Measurements from ENCODE around the gene ID4.
A peak's percentile ranks its signal among the peaks of the same experiment; 100 is the strongest.

The ID4 gene

DNA sequence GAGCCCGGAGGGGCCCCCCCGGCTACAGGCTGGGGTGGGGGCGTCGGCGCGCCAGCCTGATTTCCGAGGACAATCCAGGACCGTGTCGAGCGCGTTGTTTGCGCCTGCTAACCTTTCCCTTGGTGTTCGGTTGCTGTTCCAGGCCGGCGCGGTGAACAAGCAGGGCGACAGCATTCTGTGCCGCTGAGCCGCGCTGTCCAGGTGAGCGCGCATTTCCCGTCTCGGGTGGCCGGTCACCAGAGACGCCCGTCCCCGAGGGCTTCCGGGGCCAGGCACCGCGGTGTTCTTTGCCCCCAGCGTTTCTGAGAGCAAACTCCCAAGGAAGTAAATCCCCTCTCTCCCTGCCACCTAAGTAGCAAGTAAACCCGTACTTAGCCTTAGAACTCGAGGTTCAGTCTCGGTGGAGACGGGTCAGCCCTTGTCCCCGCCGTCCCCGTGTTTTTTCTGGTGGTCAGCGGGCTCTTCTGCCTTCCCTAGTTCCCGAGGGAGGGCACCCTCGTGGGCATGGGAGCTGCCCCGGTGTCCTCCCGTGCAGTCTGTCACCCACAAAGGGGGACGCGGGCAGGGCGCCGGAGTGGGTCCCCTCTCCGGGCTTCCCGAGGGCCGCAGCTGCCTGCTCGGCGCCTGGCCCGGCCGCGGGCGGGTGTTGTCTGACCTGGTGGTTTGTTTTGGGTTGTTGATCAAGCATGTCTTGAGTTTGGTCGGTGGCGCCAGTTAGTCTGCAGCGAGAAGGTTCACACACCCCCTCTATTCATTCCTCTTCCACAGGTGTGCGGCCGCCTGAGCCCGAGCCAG, 1.5 kb downstream of the ID4 start:
- H3K4me3 ChIP-seq (replicated peaks; ENCODE audit: low read depth, low read length): peak overlapping the region; percentile 50
- DNase-seq (ENCODE audit: extremely low read depth, low read depth): no peak

DNA sequence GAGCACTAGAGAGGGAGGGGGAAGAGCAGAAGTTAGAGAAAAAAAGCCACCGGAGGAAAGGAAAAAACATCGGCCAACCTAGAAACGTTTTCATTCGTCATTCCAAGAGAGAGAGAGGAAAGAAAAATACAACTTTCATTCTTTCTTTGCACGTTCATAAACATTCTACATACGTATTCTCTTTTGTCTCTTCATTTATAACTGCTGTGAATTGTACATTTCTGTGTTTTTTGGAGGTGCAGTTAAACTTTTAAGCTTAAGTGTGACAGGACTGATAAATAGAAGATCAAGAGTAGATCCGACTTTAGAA, 2.0 kb downstream of the ID4 start:
- TF ChIP-seq, protein P1, sequence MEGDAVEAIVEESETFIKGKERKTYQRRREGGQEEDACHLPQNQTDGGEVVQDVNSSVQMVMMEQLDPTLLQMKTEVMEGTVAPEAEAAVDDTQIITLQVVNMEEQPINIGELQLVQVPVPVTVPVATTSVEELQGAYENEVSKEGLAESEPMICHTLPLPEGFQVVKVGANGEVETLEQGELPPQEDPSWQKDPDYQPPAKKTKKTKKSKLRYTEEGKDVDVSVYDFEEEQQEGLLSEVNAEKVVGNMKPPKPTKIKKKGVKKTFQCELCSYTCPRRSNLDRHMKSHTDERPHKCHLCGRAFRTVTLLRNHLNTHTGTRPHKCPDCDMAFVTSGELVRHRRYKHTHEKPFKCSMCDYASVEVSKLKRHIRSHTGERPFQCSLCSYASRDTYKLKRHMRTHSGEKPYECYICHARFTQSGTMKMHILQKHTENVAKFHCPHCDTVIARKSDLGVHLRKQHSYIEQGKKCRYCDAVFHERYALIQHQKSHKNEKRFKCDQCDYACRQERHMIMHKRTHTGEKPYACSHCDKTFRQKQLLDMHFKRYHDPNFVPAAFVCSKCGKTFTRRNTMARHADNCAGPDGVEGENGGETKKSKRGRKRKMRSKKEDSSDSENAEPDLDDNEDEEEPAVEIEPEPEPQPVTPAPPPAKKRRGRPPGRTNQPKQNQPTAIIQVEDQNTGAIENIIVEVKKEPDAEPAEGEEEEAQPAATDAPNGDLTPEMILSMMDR (IDR thresholded peaks at IDR 0.05; ENCODE audit: low read depth, low read length, missing control alignments): no peak
- no peak for DNase-seq (ENCODE audit: extremely low read depth, low read depth)
- H3K4me3 ChIP-seq (replicated peaks; ENCODE audit: low read depth, low read length): peak overlapping the region; percentile 50

More for the DNA sequence above, 1.5 kb downstream of the ID4 start:
- TF ChIP-seq, protein P1 (IDR thresholded peaks at IDR 0.05; ENCODE audit: low read depth, low read length, missing control alignments): no peak

DNA sequence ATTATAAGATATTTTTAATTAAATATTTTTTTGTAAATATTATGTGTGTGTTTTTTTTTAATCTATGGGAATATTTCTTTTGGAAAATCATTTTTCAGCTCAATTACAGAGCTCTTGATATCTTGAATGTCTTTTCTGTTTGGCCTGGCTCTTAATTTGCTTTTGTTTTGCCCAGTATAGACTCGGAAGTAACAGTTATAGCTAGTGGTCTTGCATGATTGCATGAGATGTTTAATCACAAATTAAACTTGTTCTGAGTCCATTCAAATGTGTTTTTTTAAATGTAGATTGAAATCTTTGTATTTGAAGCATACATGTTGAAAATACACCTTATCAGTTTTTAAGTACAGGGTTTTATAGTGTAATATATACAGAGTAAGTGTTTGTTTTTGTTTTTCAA, 2.6 kb downstream of the ID4 start:
- no peak overlapping the region for H3K4me3 ChIP-seq (replicated peaks; ENCODE audit: low read depth, low read length)
- no peak for DNase-seq (ENCODE audit: extremely low read depth, low read depth)
- TF ChIP-seq, protein P1 (IDR thresholded peaks at IDR 0.05; ENCODE audit: low read depth, low read length, missing control alignments): no peak

DNA sequence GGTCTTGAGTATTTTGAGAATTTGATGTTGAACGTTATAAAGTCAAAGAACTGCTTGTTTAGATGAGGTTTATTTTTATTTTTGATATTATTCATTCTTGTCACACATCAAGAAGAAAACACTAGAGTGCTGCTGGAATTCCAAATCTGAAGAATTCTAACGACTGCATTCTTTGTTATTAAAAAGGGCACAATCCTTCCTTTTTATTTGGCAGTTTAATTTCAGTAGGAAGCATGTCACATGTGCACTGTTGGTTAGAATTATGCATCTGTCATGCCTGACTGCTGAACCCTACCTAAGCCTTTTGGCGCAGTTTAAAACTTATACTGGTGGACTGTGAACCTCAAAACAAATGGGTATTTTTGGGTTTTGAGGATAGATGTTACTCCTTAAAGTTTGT, 4.0 kb downstream of the ID4 start:
- TF ChIP-seq, protein P1 (IDR thresholded peaks at IDR 0.05; ENCODE audit: low read depth, low read length, missing control alignments): no peak
- DNase-seq (ENCODE audit: extremely low read depth, low read depth): no peak
- H3K4me3 ChIP-seq (replicated peaks; ENCODE audit: low read depth, low read length): no peak overlapping the region

- TF ChIP-seq, protein P1 (IDR thresholded peaks at IDR 0.05; ENCODE audit: low read depth, low read length, missing control alignments): no peak
- no peak for DNase-seq (ENCODE audit: extremely low read depth, low read depth)
- no peak overlapping the region for H3K4me3 ChIP-seq (replicated peaks; ENCODE audit: low read depth, low read length)
Observed at GRCh38 chr6:19842030-19842615, 5.0 kb downstream of the ID4 start.

GRCh38 chr6:19844689-19845088, 7.5 kb downstream of the ID4 start:
- TF ChIP-seq, protein P1 (IDR thresholded peaks at IDR 0.05; ENCODE audit: low read depth, low read length, missing control alignments): no peak
- no peak for DNase-seq (ENCODE audit: extremely low read depth, low read depth)

More at GRCh38 chr6:19844689-19845088, 7.5 kb downstream of the ID4 start:
- no peak overlapping the region for H3K4me3 ChIP-seq (replicated peaks; ENCODE audit: low read depth, low read length)
